Omental fat pad (tissue), 4 donors: ENCODE measurements around the gene SULT6B1. TPM values are rescaled to one million over a fixed set of nuclear protein-coding genes. Genes with fewer than 3 reads are reported as not detected.

Experiments
- ATAC-seq: fragments of 150-250 bp; one replicate; pipeline ENCODE4 v1.9.1; 2016; ENCODE audit warnings: mild to moderate bottlenecking, moderate library complexity; ENCODE audit not compliant: low FRiP score
- DNase-seq: peaks from one replicate; pipeline ENCODE4 v3.0.0-alpha.2; 2019; ENCODE audit warnings: low spot score
- total RNA-seq, 4 donors: library from RNA; depleted of rRNA; stranded (reverse); fragments of >200 nt; gene quantifications; one replicate each; pipeline ENCODE4 v1.1.0, GENCODE V29; 2016
- TF ChIP-seq, protein P1 (sequence below), 3 donors: fragments of 450-650 bp; IDR thresholded peaks; one replicate each; pipeline ENCODE4 v1.5.1; 2016 to 2017; ENCODE audit warnings: antibody characterized with exemption in 3 of 3, mild to moderate bottlenecking in 3 of 3, moderate library complexity in 2 of 3

SULT6B1 gene
- total RNA-seq, 4 donors from 2014 or later, result not detected

DNA sequence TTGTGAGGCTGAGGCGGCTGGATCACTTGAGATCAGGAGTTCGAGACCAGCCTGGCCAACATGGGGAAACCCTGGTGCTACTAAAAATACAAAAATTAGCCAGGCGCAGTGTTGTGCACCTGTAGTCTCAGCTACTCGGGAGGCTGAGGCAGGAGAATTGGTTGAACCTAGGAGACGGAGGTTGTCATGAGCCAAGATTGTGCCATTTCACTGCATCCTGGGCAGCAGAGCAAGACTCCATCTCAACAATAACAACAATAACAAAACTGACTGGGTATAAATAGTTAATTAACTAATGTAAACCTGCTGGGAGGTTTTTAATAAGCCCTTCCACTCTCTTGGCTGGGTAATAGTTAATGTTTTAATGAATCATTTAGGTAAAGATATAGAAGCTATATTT, 7.8 kb downstream of the SULT6B1 start:
- TF ChIP-seq, protein P1, sequence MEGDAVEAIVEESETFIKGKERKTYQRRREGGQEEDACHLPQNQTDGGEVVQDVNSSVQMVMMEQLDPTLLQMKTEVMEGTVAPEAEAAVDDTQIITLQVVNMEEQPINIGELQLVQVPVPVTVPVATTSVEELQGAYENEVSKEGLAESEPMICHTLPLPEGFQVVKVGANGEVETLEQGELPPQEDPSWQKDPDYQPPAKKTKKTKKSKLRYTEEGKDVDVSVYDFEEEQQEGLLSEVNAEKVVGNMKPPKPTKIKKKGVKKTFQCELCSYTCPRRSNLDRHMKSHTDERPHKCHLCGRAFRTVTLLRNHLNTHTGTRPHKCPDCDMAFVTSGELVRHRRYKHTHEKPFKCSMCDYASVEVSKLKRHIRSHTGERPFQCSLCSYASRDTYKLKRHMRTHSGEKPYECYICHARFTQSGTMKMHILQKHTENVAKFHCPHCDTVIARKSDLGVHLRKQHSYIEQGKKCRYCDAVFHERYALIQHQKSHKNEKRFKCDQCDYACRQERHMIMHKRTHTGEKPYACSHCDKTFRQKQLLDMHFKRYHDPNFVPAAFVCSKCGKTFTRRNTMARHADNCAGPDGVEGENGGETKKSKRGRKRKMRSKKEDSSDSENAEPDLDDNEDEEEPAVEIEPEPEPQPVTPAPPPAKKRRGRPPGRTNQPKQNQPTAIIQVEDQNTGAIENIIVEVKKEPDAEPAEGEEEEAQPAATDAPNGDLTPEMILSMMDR (IDR thresholded peaks at IDR 0.05), result no peak

GRCh38 chr2:37180006-37180639, 8.3 kb downstream of the SULT6B1 start:
- TF ChIP-seq, protein P1 (IDR thresholded peaks at IDR 0.05), result no peak
- no peak for DNase-seq
- ATAC-seq, result no peak

More for the DNA sequence above, 7.8 kb downstream of the SULT6B1 start:
- ATAC-seq (no peak), DNase-seq (no peak)

DNA sequence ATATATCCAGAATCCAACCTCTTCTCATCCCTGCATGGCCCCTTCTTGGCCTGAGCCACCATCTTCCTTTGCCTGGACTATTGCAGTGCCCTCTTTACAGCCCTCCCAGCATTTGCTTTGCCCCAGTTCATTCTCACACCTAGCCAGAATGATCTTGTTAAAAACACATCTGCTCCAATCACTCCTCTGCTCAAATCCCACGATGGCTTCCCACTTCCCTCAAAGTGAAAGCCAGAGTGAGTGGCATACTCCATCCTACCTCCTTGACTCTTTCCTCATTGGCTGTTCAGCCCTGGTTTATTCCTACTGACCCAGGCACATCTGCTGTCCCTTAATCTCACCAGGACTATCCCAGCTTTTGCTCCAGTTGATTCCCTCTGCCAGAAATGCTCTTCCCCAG, 14.7 kb downstream of the SULT6B1 start:
- DNase-seq, result no peak
- TF ChIP-seq, protein P1 (IDR thresholded peaks at IDR 0.05), result no peak
- ATAC-seq, result no peak

DNA sequence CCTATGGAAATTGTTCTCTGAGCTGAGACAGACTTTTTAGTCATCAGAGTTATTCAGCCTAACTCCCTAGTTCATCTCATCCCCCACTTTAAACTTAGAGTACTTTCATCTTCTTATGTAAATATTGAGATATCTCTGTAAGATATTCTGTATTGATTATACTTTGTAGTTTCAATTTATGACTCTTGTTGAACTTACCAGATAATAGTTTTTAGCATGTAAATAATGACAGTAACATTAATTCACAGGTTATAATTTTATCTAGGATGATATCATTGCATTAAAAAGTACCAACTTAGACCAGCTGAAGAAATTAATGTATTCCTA, 16.9 kb downstream of the SULT6B1 start:
- no peak for DNase-seq
- TF ChIP-seq, protein P1 (IDR thresholded peaks at IDR 0.05), result no peak
- no peak for ATAC-seq

DNA sequence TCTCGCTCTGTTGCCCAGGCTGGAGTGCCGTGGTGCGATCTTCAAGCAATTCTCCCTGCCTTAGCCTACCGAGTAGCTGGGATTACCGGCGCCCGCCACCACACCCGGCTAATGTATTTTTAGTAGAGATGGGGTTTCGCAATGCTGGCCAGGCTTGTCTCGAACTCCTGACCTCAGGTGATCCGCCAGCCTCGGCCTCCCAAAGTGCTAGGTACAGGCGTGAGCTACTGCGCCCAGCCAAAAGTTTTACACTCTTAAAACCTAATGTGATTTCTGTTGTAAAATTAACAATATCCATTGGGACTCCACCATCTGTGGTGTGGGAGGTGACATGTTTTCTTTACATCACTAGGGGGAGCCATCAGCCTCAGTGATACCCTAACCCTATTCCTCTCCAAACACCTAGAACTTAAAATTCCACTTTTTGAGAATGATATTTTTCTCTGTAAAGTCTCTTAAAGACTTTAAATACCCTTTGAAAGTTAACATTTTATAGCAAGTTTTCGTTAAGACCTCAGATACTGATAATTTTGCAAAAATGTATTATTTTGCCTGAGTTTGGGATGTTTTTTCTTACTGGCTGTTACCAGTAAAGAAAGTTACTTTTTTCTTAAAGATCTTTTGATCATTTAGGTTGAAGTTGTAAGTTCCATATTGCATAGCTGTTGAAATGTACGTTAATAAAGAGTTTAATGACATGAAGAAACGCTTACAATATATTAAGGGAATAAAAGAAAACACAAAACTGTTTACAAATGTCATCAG, 20.1 kb downstream of the SULT6B1 start:
- DNase-seq, result no peak
- no peak for ATAC-seq
- TF ChIP-seq, protein P1 (IDR thresholded peaks at IDR 0.05), result peak in 1 of 3 donors; percentile 22

- no peak for ATAC-seq
Observed at GRCh38 chr2:37167636-37168180, 20.8 kb downstream of the SULT6B1 start.

More at GRCh38 chr2:37167636-37168180, 20.8 kb downstream of the SULT6B1 start:
- no peak for DNase-seq
- TF ChIP-seq, protein P1 (IDR thresholded peaks at IDR 0.05), result no peak
